HEK293 (cell line): ENCODE data around the gene MYL4.

Source experiments
- CTCF ChIP-seq: fragments of 450-650 bp; formaldehyde crosslinking; IDR thresholded peaks from 2 replicates; pipeline ENCODE4 v1.5.1; 2016; ENCODE audit warnings: missing biosample characterization, missing genetic modification characterization
- PATZ1 ChIP-seq: fragments of 450-650 bp; formaldehyde crosslinking; IDR thresholded peaks from 2 replicates; pipeline ENCODE4 v1.5.1; 2016; ENCODE audit warnings: missing biosample characterization, missing genetic modification characterization
- ZBTB8A ChIP-seq: fragments of 450-650 bp; formaldehyde crosslinking; IDR thresholded peaks from 2 replicates; pipeline ENCODE4 v1.5.1; 2016; ENCODE audit warnings: missing biosample characterization, missing genetic modification characterization
- ZNF184 ChIP-seq: fragments of 450-650 bp; IDR thresholded peaks from 2 replicates; pipeline ENCODE4 v1.5.1; 2018; ENCODE audit warnings: missing biosample characterization, mild to moderate bottlenecking, missing genetic modification characterization
- ZNF354C ChIP-seq: fragments of 450-650 bp; formaldehyde crosslinking; IDR thresholded peaks from 2 replicates; pipeline ENCODE4 v1.5.1; 2016; ENCODE audit warnings: missing biosample characterization, missing genetic modification characterization, low read depth, borderline replicate concordance
- ZNF521 ChIP-seq: fragments of 450-650 bp; formaldehyde crosslinking; IDR thresholded peaks from 2 replicates; pipeline ENCODE4 v1.5.1; 2017; ENCODE audit warnings: missing biosample characterization, mild to moderate bottlenecking, missing genetic modification characterization
- ZNF558 ChIP-seq: fragments of 450-650 bp; formaldehyde crosslinking; IDR thresholded peaks from 2 replicates; pipeline ENCODE4 v1.5.1; 2016; ENCODE audit warnings: missing biosample characterization, missing genetic modification characterization

GRCh38 chr17:47222047-47222446 is 12.9 kb downstream of the MYL4 start:
- TF ChIP-seq CTCF (no peak), PATZ1 (no peak), ZBTB8A (tag by site-specific recombination) (no peak), ZNF354C (tag by site-specific recombination) (no peak), ZNF558 (tag by site-specific recombination) (no peak), ZNF521 (tag by site-specific recombination) (no peak), ZNF184 (no peak)
